HG02885 (cell line): ENCODE results near the gene IFNA13.
A peak's percentile ranks its signal among the peaks of the same experiment; 100 is the strongest.

Experiments used
- ATAC-seq: cut with Tn5 transposase; IDR thresholded peaks from one replicate; pipeline ENCODE4 v1.9.1; 2021; ENCODE audit warnings: mild to moderate bottlenecking; ENCODE audit not compliant: unreplicated experiment, poor library complexity

IFNA13 gene

GRCh38 chr9:21362287-21362686, 5.6 kb downstream of the IFNA13 start:
- ATAC-seq = no peak

DNA sequence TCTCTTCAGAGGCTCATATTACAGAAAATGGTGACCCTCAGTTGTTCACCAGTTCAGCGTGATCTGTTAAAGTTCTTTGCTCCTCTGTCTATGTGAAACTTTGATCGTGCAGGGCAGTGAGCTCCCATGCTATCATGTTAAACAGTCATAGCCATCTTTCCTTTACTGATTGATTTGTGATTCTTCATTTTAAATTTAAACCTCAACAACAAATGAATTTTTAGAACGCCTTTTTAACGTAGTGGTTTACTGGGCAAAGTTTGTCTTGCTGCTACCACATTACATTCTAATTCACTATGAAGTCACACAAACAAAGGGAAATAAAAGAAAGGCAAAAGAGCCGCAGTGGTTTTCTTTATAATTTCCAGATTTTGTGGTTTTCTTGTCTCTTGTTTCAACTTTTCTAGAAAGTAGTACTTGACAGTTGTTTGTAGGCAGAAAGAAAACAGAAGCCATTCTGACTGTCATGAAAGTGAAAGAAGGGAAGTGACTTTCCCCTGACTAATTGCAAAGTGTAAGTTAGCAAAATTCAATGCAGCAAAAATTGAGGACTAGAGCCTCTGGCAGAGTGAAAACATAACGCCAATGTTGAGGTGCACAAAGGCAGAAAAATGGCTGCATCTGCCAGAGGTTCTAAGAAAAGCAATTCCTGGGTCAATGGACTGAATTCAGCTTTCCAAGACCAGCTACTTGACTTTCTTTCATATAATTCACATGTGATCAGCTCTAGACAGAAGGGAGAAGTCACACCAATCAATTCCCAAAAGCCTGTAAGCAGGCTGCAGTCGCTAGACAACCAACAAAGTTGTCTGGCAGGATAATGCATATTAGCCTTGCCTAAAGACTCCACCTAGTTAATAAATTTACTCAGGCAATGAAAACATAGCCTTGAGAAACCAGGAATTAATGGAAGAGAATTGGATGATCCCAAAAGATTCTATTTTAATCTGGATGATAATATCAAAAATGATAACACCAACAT, 10.1 kb downstream of the IFNA13 start:
- peak; percentile 95 for ATAC-seq

- no peak for ATAC-seq
Observed at GRCh38 chr9:21350787-21351186, 17.1 kb downstream of the IFNA13 start, which contains the start of gene IFNA6. Gene IFNA6 (minus strand): TSS chr9:21350887. CDS start chr9:21350887, 0 bp downstream.

DNA sequence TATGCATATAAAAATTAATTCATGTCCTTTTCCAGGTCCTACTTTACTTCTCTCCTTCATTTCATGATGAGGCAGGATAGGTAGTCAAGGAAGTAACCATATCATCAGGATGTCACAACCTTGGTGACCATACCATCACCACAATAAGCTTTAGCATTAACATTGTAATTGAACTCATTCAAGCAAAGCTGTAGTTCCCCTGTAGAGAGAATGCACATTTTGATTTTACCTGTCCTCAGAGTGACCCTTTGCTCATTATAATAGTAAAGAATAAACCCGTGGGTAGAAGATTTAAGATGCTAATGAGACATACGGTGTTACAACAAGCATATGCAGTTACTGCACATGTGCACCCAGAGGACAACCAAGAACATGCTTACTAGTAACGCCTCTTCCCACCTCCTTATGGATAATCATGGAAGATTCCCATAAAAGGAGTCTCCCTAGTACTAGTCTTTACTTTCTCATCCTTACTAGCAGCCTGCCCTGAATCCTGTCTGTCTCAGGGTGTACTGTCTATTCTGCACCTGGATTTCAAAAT, 19.4 kb downstream of the IFNA13 start:
- ATAC-seq = no peak

DNA sequence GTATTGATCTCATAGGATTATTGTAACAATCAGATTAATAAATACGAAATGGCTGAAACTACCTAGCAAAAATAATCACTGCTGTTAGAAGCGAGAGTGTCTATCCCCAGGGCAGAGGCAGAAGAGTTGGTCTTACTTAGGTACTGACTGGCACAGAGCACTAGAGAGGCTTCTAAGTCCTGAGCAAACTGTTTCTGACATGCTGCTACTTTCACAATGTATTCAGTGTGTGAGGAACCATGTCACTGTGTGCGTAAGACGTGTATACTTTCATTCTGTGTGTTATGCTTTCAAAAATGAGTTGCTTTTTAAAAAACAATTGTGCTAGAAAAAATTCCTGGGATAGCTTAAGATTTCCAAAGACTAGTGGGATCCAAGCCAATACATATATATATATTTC, 27.1 kb downstream of the IFNA13 start:
- ATAC-seq = no peak

DNA sequence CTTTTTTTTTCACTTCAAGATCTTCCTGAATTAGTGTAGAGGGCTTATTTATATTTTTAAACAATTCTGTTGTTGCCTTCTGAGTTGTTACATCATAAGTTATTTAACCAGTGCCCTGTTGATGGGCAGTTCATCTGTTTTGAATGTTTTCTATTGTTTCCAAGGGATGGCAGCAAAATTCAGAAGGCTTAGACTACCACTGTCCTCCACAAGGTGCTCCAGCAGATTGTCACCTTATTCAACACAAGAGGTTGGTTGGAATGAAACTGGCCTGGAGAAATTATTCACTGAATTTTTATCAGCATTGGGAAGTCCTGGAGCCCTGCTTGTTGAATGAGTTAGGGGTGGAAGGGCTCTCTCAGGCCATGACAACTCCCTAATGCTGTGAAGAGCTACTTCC, 31.4 kb downstream of the IFNA13 start:
- no peak for ATAC-seq

GRCh38 chr9:21334701-21335632, 32.9 kb downstream of the IFNA13 start, which contains the start of gene KLHL9:
Gene KLHL9 (minus strand): TSS chr9:21335404. CDS start chr9:21334859, 545 bp downstream.
- peak; percentile 91 for ATAC-seq

DNA sequence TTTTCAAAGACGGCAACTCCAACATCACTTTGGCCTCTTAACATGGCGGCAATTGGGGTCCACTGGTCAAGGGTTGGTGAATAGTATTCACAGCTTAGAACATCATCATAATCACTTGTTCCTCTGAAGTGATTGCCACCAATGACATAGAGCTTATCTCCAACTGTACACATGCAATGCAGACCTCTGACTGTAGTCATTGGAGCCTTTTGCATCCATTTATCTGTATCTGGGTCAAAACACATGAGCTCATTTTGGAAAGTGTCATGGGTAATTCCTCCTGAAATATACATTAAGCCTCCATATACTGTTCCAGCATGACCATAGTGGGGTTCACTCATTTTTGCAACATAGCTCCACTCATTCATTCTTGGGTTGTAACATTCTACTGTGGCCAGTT, 34.6 kb downstream of the IFNA13 start:
- ATAC-seq = no peak

- ATAC-seq = no peak
Observed at GRCh38 chr9:21331676-21332402, 36.0 kb downstream of the IFNA13 start.

- ATAC-seq = peak; percentile 87
Observed at GRCh38 chr9:21326526-21327139, 41.2 kb downstream of the IFNA13 start.

DNA sequence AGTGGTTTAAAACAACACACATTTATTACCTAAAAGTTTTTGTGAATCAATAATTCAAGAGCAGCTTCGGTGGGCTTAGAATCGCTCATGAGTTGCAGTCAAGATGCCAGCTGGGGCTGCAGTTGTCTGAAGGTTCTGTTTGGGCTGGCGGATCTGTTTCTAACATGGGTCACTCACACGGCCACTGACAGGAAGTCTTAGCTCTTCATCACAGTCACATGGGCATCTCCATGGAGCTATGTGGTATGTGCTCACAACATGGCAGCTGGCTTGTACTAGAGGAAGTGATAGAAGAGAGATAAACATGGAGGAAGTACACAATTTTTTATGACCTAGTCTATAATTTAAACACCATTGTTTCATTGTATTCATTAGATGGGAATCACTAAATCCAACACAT, 43.8 kb downstream of the IFNA13 start:
- ATAC-seq = no peak

GRCh38 chr9:21322911-21323461, 44.9 kb downstream of the IFNA13 start:
- ATAC-seq = no peak

- no peak for ATAC-seq
Observed at GRCh38 chr9:21320465-21320864, 47.4 kb downstream of the IFNA13 start.

DNA sequence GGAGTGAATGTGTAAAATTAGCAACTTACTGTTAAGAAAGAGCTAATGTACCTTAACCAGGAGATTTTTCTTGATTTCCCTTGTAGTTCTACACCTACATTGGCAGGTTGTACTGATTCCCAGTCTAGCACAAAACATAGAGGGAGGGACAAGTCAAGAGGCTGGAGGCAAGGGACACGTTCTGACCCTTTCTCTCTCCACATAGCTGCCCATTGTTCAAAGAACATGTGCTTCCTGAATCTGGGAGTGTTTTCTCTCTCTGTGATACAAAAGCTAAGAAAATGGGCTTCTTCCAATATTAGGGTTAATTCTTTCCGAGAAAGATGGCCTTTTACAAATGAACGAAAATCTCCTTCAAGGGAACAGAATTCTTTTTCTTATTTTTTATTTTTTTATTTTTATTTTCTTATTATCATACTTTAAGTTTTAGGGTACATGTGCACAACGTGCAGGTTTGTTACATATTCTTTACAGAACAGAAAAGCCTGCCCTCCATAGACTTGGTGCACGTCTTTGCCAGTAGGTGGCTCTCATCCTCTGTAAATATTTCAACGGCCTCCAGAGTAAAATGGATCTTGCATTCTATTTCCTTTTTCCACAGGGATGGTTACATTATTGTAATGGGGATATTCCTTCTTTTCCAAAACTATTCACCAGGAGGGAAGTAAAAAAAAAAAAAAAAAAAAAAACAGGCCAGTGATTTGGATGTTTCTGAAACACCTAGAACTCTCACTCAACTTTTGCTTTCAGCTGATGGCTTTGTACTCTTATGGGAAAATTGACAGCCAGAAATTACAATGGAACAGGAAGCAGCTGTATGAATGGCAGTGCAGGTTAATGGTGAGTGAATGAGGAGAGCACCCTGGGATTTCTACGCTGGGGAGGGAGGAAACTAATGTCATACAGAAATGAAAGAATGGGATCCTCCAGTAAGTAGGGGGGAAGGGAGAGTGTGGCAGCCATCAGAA, 49.6 kb downstream of the IFNA13 start:
- peak; percentile 81 for ATAC-seq
